H1 (cell line): ENCODE data around the gene RAB40C. TPM values are rescaled to one million over a fixed set of nuclear protein-coding genes. Genes with fewer than 3 reads are reported as not detected.

Experiments
- CTCF ChIA-PET: fragments of 300-600 bp; sonication (Branson Sonifier 250); formaldehyde crosslinking; loops from one replicate; lab custom pipeline; 2021; ENCODE audit not compliant: partially characterized antibody; lab: Charles Lee
- POLR2A ChIA-PET: fragments of 300-600 bp; sonication (Branson Sonifier 250); formaldehyde crosslinking; loops from one replicate; lab custom pipeline; 2021; ENCODE audit warnings: inconsistent platforms; ENCODE audit not compliant: partially characterized antibody; lab: Charles Lee
- DNase-seq, 2 experiments: peaks; one replicate each; pipeline versions ENCODE4 v3.0.0 to v3.0.0-alpha.2; 2010 to 2022; ENCODE audit warnings: low spot score in 2 of 2, low read depth in 1 of 2, mixed read lengths in 1 of 2
- FAIRE-seq: peaks from 2 replicates; lab custom pipeline; 2011; peaks lifted over from hg19 to GRCh38; lab: Jason Lieb, UNC
- H2AFZ ChIP-seq: 2 replicates; pipeline ENCODE4 v1.8.1; 2012; ENCODE audit warnings: low read length, inconsistent platforms
- H2AK5ac ChIP-seq: 2 replicates; pipeline ENCODE4 v1.6.1; 2013; ENCODE audit warnings: low read depth, low read length
- H2BK120ac ChIP-seq: replicated peaks from 2 replicates; pipeline ENCODE3; 2013; ENCODE audit warnings: low read depth, low read length, inconsistent platforms
- H2BK12ac ChIP-seq: 2 replicates; pipeline ENCODE4 v1.6.1; 2013; ENCODE audit warnings: low read depth, low read length
- H2BK15ac ChIP-seq: 2 replicates; pipeline ENCODE4 v1.6.1; 2013; ENCODE audit warnings: low read length
- H2BK20ac ChIP-seq: 2 replicates; pipeline ENCODE4 v1.6.1; 2013; ENCODE audit warnings: low read length
- H2BK5ac ChIP-seq: 2 replicates; pipeline ENCODE4 v1.6.1; 2013; ENCODE audit warnings: low read depth, low read length
- H3K14ac ChIP-seq: 2 replicates; pipeline ENCODE4 v1.6.1; 2013; ENCODE audit warnings: inconsistent platforms; ENCODE audit not compliant: insufficient read length
- H3K18ac ChIP-seq: 2 replicates; pipeline ENCODE4 v1.6.1; 2013; ENCODE audit warnings: low read length; ENCODE audit errors: extremely low read depth
- H3K23ac ChIP-seq: 2 replicates; pipeline ENCODE4 v1.6.1; 2013; ENCODE audit warnings: inconsistent platforms; ENCODE audit not compliant: insufficient read length
- H3K23me2 ChIP-seq: 2 replicates; pipeline ENCODE4 v1.6.1; 2013; ENCODE audit warnings: low read depth, low read length
- H3K27ac ChIP-seq: 2 replicates; pipeline ENCODE4 v1.6.1; 2011; ENCODE audit warnings: low read depth, low read length, inconsistent platforms
- H3K27me3 ChIP-seq, 4 experiments: replicated peaks in 1 of 4; 1 replicate in 1 of 4; 2 replicates in 3 of 4; pipeline versions ENCODE4 v1.6.1 to v1.8.1; 2011 to 2013; ENCODE audit warnings: low read length in 3 of 4, mild to moderate bottlenecking in 3 of 4, inconsistent platforms in 2 of 4, mixed read lengths in 2 of 4, moderate library complexity in 1 of 4; ENCODE audit not compliant: control insufficient read depth in 3 of 4, insufficient read depth in 3 of 4; ENCODE audit errors: extremely low read depth in 1 of 4
- H3K36me3 ChIP-seq, 4 experiments: 2 replicates each; pipeline versions ENCODE4 v1.6.1 to v1.8.1; 2011 to 2013; ENCODE audit warnings: mild to moderate bottlenecking in 4 of 4, low read length in 3 of 4, moderate library complexity in 2 of 4, control low read depth in 1 of 4, inconsistent platforms in 1 of 4; ENCODE audit not compliant: insufficient read depth in 4 of 4, control insufficient read depth in 2 of 4
- H3K4ac ChIP-seq: replicated peaks from 2 replicates; pipeline ENCODE3; 2013; ENCODE audit warnings: low read length, low read depth, mixed read lengths, inconsistent platforms; ENCODE audit not compliant: insufficient read length
- H3K4me1 ChIP-seq, 4 experiments: replicated peaks in 1 of 4; 1 replicate in 1 of 4; 2 replicates in 3 of 4; pipeline versions ENCODE4 v1.6.1 to v1.8.1; 2011 to 2013; ENCODE audit warnings: low read length in 3 of 4, inconsistent platforms in 2 of 4, mixed read lengths in 1 of 4; ENCODE audit not compliant: insufficient read depth in 4 of 4, control insufficient read depth in 3 of 4
- H3K4me2 ChIP-seq, 2 experiments: 2 replicates each; pipeline versions ENCODE4 v1.6.1 to v1.8.1; 2011 to 2013; ENCODE audit warnings: low read depth in 2 of 2, low read length in 2 of 2, control low read depth in 1 of 2, inconsistent platforms in 1 of 2, mild to moderate bottlenecking in 1 of 2; ENCODE audit not compliant: insufficient read depth in 1 of 2
- H3K4me3 ChIP-seq, 4 experiments: fragments of 200-600, 300-600 bp in 1 of 4; sonication (generic), shearing (Covaris generic), sonication (Bioruptor Twin) in 1 of 4; 2 replicates each; pipeline versions ENCODE4 v1.5.1 to v1.8.1; 2011 to 2016; ENCODE audit warnings: low read length in 4 of 4, low read depth in 3 of 4, control low read depth in 2 of 4, inconsistent platforms in 2 of 4, mild to moderate bottlenecking in 2 of 4, mixed read lengths in 1 of 4, moderate library complexity in 1 of 4; ENCODE audit not compliant: insufficient read depth in 2 of 4; ENCODE audit errors: extremely low read depth in 1 of 4
- H3K56ac ChIP-seq: replicated peaks from 2 replicates; pipeline ENCODE3; 2013; ENCODE audit warnings: low read depth, mild to moderate bottlenecking, mixed read lengths, low read length, inconsistent platforms; ENCODE audit not compliant: insufficient read length
- H3K79me1 ChIP-seq: 2 replicates; pipeline ENCODE4 v1.6.1; 2013; ENCODE audit warnings: low read depth, low read length, control low read depth
- H3K79me2 ChIP-seq, 2 experiments: 2 replicates each; pipeline versions ENCODE4 v1.6.1 to v1.8.1; 2012 to 2013; ENCODE audit warnings: low read length in 2 of 2, mild to moderate bottlenecking in 2 of 2, inconsistent platforms in 1 of 2; ENCODE audit not compliant: insufficient read depth in 2 of 2, control insufficient read depth in 1 of 2
- H3K9ac ChIP-seq, 4 experiments: replicated peaks in 1 of 4; 1 replicate in 1 of 4; 2 replicates in 3 of 4; pipeline versions ENCODE4 v1.6.1 to v1.8.1; 2011 to 2013; ENCODE audit warnings: low read depth in 3 of 4, low read length in 3 of 4, control low read depth in 2 of 4, mild to moderate bottlenecking in 2 of 4, moderate library complexity in 2 of 4, inconsistent platforms in 1 of 4; ENCODE audit errors: extremely low read depth in 1 of 4
- H3K9me3 ChIP-seq, 2 experiments: 2 replicates each; pipeline versions ENCODE4 v1.6.1 to v1.8.1; 2012 to 2013; ENCODE audit warnings: mild to moderate bottlenecking in 2 of 2, moderate library complexity in 2 of 2, control low read depth in 1 of 2, inconsistent platforms in 1 of 2, low read depth in 1 of 2, low read length in 1 of 2, mixed read lengths in 1 of 2; ENCODE audit not compliant: insufficient read depth in 2 of 2
- H4K20me1 ChIP-seq, 2 experiments: replicated peaks in 1 of 2; 2 replicates each; pipeline versions ENCODE3 to v1.8.1; 2011 to 2013; ENCODE audit warnings: inconsistent platforms in 2 of 2, low read length in 2 of 2, mild to moderate bottlenecking in 1 of 2; ENCODE audit not compliant: insufficient read depth in 2 of 2, control insufficient read depth in 1 of 2
- H4K5ac ChIP-seq: 2 replicates; pipeline ENCODE4 v1.6.1; 2013; ENCODE audit warnings: low read length, low read depth, mixed read lengths, inconsistent platforms; ENCODE audit not compliant: insufficient read length
- H4K8ac ChIP-seq: 2 replicates; pipeline ENCODE4 v1.8.0; 2013; ENCODE audit warnings: mild to moderate bottlenecking, moderate library complexity, low read length, inconsistent platforms; ENCODE audit not compliant: insufficient read depth; ENCODE audit errors: extremely low read depth
- H4K91ac ChIP-seq: replicated peaks from 2 replicates; pipeline ENCODE3; 2013; ENCODE audit warnings: low read length, mixed read lengths, inconsistent platforms; ENCODE audit not compliant: insufficient read length
- CEBPB ChIP-seq: IDR thresholded peaks from 2 replicates; pipeline ENCODE4 v1.6.1; 2012; ENCODE audit warnings: low read depth, low read length
- EZH2 ChIP-seq: fragments of 200-600 bp; sonication (generic); IDR thresholded peaks from 2 replicates; pipeline ENCODE4 v1.7.1; 2012; ENCODE audit warnings: low read depth, mild to moderate bottlenecking, moderate library complexity, low read length, inconsistent platforms; ENCODE audit not compliant: severe bottlenecking
- JUN ChIP-seq: IDR thresholded peaks from 2 replicates; pipeline ENCODE4 v1.6.1; 2011; ENCODE audit warnings: low read depth, mild to moderate bottlenecking, improper control_type of control experiment, low read length
- JUND ChIP-seq: IDR thresholded peaks from 2 replicates; pipeline ENCODE4 v1.6.1; 2011; ENCODE audit warnings: mild to moderate bottlenecking, improper control_type of control experiment, low read length
- KDM1A ChIP-seq: fragments of 200-600, 300-600 bp; sonication (generic); IDR thresholded peaks from 2 replicates; pipeline ENCODE4 v1.7.1; 2016; ENCODE audit warnings: mild to moderate bottlenecking, low read length, borderline replicate concordance
- MAFK ChIP-seq: IDR thresholded peaks from 2 replicates; pipeline ENCODE4 v1.6.1; 2012; ENCODE audit warnings: low read depth, mild to moderate bottlenecking, improper control_type of control experiment, low read length
- RBBP5 ChIP-seq: IDR thresholded peaks from 2 replicates; pipeline ENCODE4 v1.7.1; 2012; ENCODE audit warnings: low read depth, mild to moderate bottlenecking, inconsistent platforms, low read length, moderate library complexity, borderline replicate concordance
- RFX5 ChIP-seq: IDR thresholded peaks from 2 replicates; pipeline ENCODE4 v1.6.1; 2011; ENCODE audit warnings: low read depth, low read length, improper control_type of control experiment, borderline replicate concordance
- SP1 ChIP-seq: IDR thresholded peaks from 2 replicates; pipeline ENCODE4 v1.6.1; 2011; ENCODE audit warnings: low read depth, low read length
- WGBS, 2 experiments: shearing (Covaris generic) in 1 of 2; methylation state at CpG; one replicate each; pipeline versions ENCODE4 v1.1.6 to v1.1.7; 2013 to 2015; ENCODE audit warnings: low lambda C conversion rate in 2 of 2, mixed read lengths in 2 of 2, inconsistent platforms in 1 of 2, low coverage in 1 of 2, missing lambda C conversion rate in 1 of 2; ENCODE audit not compliant: insufficient replicate concordance in 2 of 2, insufficient coverage in 1 of 2, insufficient read length in 1 of 2; ENCODE audit errors: extremely low coverage in 1 of 2, missing lambda C conversion rate in 1 of 2; 5-methylcytosine and 5-hydroxymethylcytosine counted together
- polyA plus RNA-seq, 7 experiments: library from polyadenylated mRNA; depleted of rRNA in 3 of 7; stranded (reverse) in 5 of 7; unstranded in 2 of 7; fragments of >200 nt in 5 of 7; fragments of 200-250 nt in 2 of 7; gene quantifications; 1 replicate in 5 of 7; 2 replicates in 1 of 7; 4 replicates in 1 of 7; pipeline versions ENCODE4 v1.2.1 to v1.2.3, GENCODE V29; 2011 to 2013; ENCODE audit warnings: missing spikeins in 2 of 7, mixed read lengths in 2 of 7
- total RNA-seq: library from RNA; stranded (reverse); fragmentation: NEBNext Ultra II Directional; extraction: Animal tissue kit (Norgen Biotek cat#: 25700); gene quantifications from 2 replicates; pipeline ENCODE4 v1.2.1, GENCODE V29; 2021

RAB40C gene
- total and polyA plus RNA-seq, 2 of the 8 experiments (the other 6 are each of a cell fraction or from before 2014, with no cell fraction given) = 13.9 to 15.6 TPM

DNA sequence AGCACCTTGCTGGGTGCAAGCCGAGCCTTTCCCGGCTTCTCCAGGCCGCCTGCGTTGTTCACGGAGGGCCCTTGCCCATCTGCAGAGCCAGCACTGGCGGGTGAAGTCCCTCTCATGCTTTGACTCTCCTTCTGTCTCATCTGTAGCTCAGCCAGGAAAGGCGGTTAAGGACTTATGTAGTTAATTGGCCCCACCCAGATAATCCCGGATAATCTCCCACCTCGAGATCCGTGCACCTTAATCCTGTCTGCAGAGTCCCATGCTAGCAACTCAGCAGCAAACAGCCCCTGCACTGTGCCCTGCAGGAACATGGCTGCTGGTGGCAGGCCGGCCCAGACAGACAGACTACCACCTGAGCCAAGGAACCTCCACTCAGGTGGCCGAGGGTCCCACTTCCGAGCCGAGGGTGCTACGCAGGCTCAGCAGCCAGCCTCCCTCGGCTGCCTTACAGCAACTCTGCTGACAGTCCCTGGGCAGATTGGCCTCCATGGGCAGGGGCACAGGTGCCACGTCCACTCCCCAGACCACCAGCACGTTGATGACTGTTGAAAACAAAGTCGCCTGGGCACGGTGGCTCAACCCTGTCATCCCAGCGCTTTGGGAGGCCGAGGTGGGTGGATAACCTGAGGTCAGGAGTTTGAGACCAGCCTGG is 16.9 kb downstream of the RAB40C start:
- Histone ChIP-seq H2AK5ac (no peak overlapping the region), H4K91ac (no peak overlapping the region), H2AFZ (no peak overlapping the region), H4K5ac (no peak overlapping the region), H3K27me3 (no peaks in the 10 kb centered on the region), H2BK20ac (no peak overlapping the region), H3K9me3 (peaks cover 7 to 9% of the 10 kb centered on the region in 2 experiments; a peak in 3 of 4 replicates), H3K4ac (no peak overlapping the region), H2BK12ac (no peak overlapping the region), H3K4me2 (no peak overlapping the region), H2BK120ac (no peak overlapping the region), H3K23me2 (no peaks in the 10 kb centered on the region), H2BK15ac (no peak overlapping the region), H3K79me1 (peaks cover 6% of the 10 kb centered on the region), H3K36me3 (no peaks in the 10 kb centered on the region), H3K56ac (no peak overlapping the region), H3K79me2 (peaks cover 2 to 3% of the 10 kb centered on the region in 2 experiments; a peak in 2 of 4 replicates), H3K14ac (no peak overlapping the region), H3K23ac (no peak overlapping the region), H4K20me1 (peaks cover 0 to 9% of the 10 kb centered on the region in 2 experiments), H3K27ac (no peak overlapping the region), H2BK5ac (no peak overlapping the region), H3K9ac (no peak overlapping the region), H3K4me3 (no peak overlapping the region), H4K8ac (no peak overlapping the region; the same call in 1 of the 2 replicates), H3K18ac (no peak overlapping the region), H3K4me1 (no peaks in the 10 kb centered on the region; a peak in 1 of 7 replicates)
- POLR2A ChIA-PET = no interaction called here
- DNase-seq (no peak), FAIRE-seq (no peak)
- WGBS, 2 experiments = 96% methylated on average over 20 of the region's 22 CpGs; no CpG with 5 or more reads in 1 of the 2 experiments
- TF ChIP-seq MAFK (no peak), EZH2 (no peak), JUND (no peak), KDM1A (no peak), CEBPB (no peak), SP1 (no peak), RFX5 (no peak), RBBP5 (no peak), JUN (no peak)
- CTCF ChIA-PET = interaction anchor here (1.0 to 5.2 kb wide), 4 partner anchors 11 to 32 kb away, joined by 3 to 29 read pairs (median 5); no protein-coding TSS in a partner anchor
